Activated T-cell treated with anti-CD3 and anti-CD28 coated beads, Interleukin-2, amount 50 U/mL, for 24 hours (primary cell): ENCODE results near the gene COX4I1.

Source experiments
- DNase-seq: peaks from one replicate; pipeline ENCODE4 v3.0.0-alpha.2; 2020
- H3K27ac Mint-ChIP-seq: 2 replicates; pipeline ENCODE4 v1.8.0; 2020; ENCODE audit warnings: mild to moderate bottlenecking, mixed read lengths
- H3K27me3 Mint-ChIP-seq: 2 replicates; pipeline ENCODE4 v1.8.0; 2020; ENCODE audit warnings: mixed read lengths
- H3K36me3 Mint-ChIP-seq: 2 replicates; pipeline ENCODE4 v1.8.0; 2020; ENCODE audit warnings: low read depth, mixed read lengths
- H3K4me1 Mint-ChIP-seq: 2 replicates; pipeline ENCODE4 v1.8.0; 2020; ENCODE audit warnings: low read depth, mixed read lengths
- H3K4me3 Mint-ChIP-seq: 2 replicates; pipeline ENCODE4 v1.8.0; 2020; ENCODE audit warnings: mild to moderate bottlenecking, moderate library complexity, mixed read lengths
- H3K9me3 Mint-ChIP-seq: 2 replicates; pipeline ENCODE4 v1.8.0; 2020; ENCODE audit warnings: mixed read lengths

COX4I1 gene

GRCh38 chr16:85781156-85781555 is 18.3 kb upstream of the COX4I1 start:
- peaks cover 11% of the 10 kb centered on the region for H3K4me1 Mint-ChIP-seq
- DNase-seq, result no peak
- no peaks in the 10 kb centered on the region for H3K27me3 Mint-ChIP-seq
- no peak overlapping the region for H3K27ac Mint-ChIP-seq
- H3K4me3 Mint-ChIP-seq, result no peak overlapping the region
- peaks cover 91% of the 10 kb centered on the region for H3K36me3 Mint-ChIP-seq
- no peaks in the 10 kb centered on the region for H3K9me3 Mint-ChIP-seq

DNA sequence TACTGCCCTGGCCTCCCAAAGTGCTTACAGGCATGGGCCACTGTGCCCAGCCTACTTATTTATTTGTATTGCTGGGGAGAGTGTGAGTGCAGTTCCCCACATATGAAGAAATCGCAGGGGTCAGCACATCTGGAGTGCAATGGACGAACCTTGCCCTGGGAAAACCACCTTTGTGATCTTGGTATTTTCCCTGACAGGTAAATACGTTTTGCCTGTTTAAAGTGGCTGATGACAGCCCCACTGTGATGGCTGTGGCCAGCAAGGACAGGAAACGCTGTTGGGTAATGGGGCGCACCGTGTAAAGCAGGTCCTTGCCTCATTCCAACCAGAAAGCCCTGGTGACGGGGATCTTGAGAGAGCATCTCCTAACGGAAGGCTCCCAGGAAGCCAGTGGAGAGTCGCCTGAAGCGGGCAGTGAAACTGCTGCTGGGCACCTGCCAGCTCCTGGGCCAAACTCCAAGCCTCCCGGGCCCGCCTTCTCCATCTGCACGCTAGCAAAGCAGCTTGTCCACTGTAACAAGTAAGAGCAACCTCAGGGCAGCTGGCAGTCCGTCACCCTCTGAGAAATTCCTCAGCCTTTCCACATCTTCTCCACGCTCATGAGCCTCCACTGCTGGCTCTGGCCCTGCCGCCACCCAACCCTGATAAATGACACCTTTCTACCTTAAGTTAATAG is 17.7 kb upstream of the COX4I1 start:
- H3K9me3 Mint-ChIP-seq, result no peaks in the 10 kb centered on the region
- H3K4me1 Mint-ChIP-seq, result peaks cover 11% of the 10 kb centered on the region
- DNase-seq, result no peak
- H3K36me3 Mint-ChIP-seq, result peaks cover 91% of the 10 kb centered on the region
- H3K4me3 Mint-ChIP-seq, result no peak overlapping the region
- H3K27me3 Mint-ChIP-seq, result no peaks in the 10 kb centered on the region
- no peak overlapping the region for H3K27ac Mint-ChIP-seq

DNA sequence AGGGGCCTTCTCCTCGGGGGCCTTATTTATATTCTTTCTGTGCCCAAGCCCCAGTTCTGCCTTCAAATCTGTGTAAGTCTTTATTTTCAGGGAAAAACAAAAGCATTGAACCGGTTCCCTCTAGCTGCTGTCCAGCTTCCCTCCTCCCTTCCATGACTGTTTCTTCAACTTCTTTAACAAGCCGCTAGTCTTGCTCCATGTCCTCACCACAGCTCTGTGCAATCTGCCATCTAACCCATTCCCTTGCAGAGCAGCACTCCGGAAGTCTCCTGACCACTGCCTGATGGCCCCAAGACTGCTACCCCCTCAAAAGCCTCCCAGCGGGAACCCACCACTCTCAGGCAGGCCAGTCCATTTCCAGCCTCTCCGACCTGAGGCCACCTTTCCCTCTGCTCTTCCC is 17.0 kb upstream of the COX4I1 start:
- DNase-seq, result no peak
- no peak overlapping the region for H3K27ac Mint-ChIP-seq
- peaks cover 92% of the 10 kb centered on the region for H3K36me3 Mint-ChIP-seq

GRCh38 chr16:85783441-85783840 is 16.1 kb upstream of the COX4I1 start:
- Mint-ChIP-seq H3K27ac (peak overlapping the region; percentile 42), H3K9me3 (no peaks in the 10 kb centered on the region), H3K27me3 (no peaks in the 10 kb centered on the region), H3K4me1 (peaks cover 11% of the 10 kb centered on the region), H3K4me3 (no peak overlapping the region), H3K36me3 (peaks cover 92% of the 10 kb centered on the region)
- DNase-seq, result no peak

More for the DNA sequence above, 17.0 kb upstream of the COX4I1 start:
- Mint-ChIP-seq H3K4me3 (no peak overlapping the region), H3K4me1 (peaks cover 11% of the 10 kb centered on the region), H3K27me3 (no peaks in the 10 kb centered on the region), H3K9me3 (no peaks in the 10 kb centered on the region)

GRCh38 chr16:85784813-85785212 is 14.7 kb upstream of the COX4I1 start:
- Mint-ChIP-seq H3K4me1 (peaks cover 6% of the 10 kb centered on the region), H3K27me3 (no peaks in the 10 kb centered on the region), H3K27ac (no peak overlapping the region), H3K4me3 (no peak overlapping the region), H3K36me3 (peaks cover 90% of the 10 kb centered on the region), H3K9me3 (no peaks in the 10 kb centered on the region)
- DNase-seq, result no peak

GRCh38 chr16:85785927-85786326 is 13.6 kb upstream of the COX4I1 start:
- no peak overlapping the region for H3K4me3 Mint-ChIP-seq
- H3K9me3 Mint-ChIP-seq, result no peaks in the 10 kb centered on the region
- no peak for DNase-seq
- H3K27me3 Mint-ChIP-seq, result no peaks in the 10 kb centered on the region
- peaks cover 90% of the 10 kb centered on the region for H3K36me3 Mint-ChIP-seq
- no peak overlapping the region for H3K27ac Mint-ChIP-seq
- H3K4me1 Mint-ChIP-seq, result peaks cover 16% of the 10 kb centered on the region

DNA sequence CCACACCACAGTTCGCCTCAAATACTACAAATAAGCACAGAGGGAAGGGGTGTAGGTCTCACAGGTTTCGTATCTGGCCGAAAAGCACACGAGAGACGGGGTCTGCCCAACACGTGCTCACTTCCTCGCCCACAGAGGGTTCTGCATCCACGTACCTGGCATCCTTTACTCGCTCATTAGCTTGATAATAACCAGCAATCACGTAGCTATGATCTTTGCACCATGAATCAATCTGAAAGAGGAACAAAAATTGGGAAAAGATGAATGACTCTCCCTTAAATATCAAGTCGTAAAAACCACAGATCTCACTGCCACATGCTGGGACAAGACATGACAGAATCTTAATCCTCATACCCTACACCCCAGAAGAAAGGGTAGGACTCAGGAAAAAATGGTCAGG is 10.7 kb upstream of the COX4I1 start:
- H3K4me1 Mint-ChIP-seq, result peaks cover 31% of the 10 kb centered on the region
- H3K27ac Mint-ChIP-seq, result no peak overlapping the region

DNA sequence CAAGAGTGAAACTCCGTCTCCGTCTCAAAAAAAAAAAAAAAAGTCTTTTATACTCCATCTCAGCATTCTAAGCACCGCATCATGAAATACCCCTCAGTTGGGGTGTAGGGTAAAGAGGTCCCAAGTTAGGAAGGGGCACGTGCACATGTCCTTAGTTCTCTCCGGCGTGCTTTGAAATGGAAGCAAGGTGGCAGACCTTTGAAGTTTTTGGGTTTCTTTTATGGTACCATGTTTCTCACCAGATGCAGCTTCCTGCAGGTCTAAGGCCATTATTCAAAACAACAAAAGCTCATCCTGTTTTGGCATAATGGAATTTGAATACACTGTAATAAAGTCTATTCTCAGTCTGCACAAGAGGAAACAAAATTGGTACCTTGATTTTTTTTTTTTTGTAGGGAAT is 9.7 kb upstream of the COX4I1 start:
- Mint-ChIP-seq H3K9me3 (no peaks in the 10 kb centered on the region), H3K4me1 (peaks cover 36% of the 10 kb centered on the region), H3K36me3 (peaks cover 94% of the 10 kb centered on the region), H3K27ac (peak overlapping the region; percentile 17), H3K27me3 (no peaks in the 10 kb centered on the region), H3K4me3 (no peak overlapping the region)
- no peak for DNase-seq

More for the DNA sequence above, 10.7 kb upstream of the COX4I1 start:
- Mint-ChIP-seq H3K4me3 (no peak overlapping the region), H3K9me3 (no peaks in the 10 kb centered on the region), H3K27me3 (no peaks in the 10 kb centered on the region), H3K36me3 (peaks cover 91% of the 10 kb centered on the region)
- no peak for DNase-seq

DNA sequence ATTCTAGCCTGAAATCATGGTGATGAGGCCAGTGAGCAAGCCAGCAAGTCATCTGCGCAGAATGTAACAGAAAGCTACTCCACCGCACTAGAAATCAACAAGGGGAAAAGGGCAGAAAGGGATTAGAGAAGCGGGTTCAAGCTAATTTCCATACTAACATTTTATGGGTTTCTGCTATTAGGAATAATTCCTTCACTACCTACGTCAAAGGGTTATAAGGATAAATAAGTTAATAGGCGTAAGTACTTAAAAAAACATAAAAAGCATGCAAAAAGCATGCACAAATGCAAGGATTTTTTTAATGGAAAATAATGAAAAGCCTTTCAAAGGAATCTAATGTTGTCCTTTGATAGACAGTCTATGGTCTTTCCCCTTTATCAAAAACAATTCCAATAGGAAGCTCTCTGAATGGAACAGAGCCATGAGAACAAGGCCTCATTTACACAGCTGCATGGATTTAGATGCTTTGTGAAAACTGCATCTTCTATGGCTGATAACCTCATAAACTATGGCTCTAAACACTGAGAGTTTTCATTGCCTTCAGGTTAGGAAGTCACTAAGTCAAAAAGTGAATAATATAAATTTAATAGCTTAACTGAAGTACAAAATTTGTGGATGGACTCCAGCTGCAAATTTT is 5.7 kb upstream of the COX4I1 start:
- Mint-ChIP-seq H3K27ac (no peak overlapping the region), H3K9me3 (no peaks in the 10 kb centered on the region), H3K27me3 (no peaks in the 10 kb centered on the region), H3K36me3 (peaks cover 94% of the 10 kb centered on the region), H3K4me3 (no peak overlapping the region), H3K4me1 (peaks cover 68% of the 10 kb centered on the region)
- no peak for DNase-seq

GRCh38 chr16:85794696-85795095 is 4.8 kb upstream of the COX4I1 start:
- H3K4me1 Mint-ChIP-seq, result peaks cover 64% of the 10 kb centered on the region
- H3K36me3 Mint-ChIP-seq, result peaks cover 89% of the 10 kb centered on the region

GRCh38 chr16:85796152-85796551 is 3.3 kb upstream of the COX4I1 start:
- no peak overlapping the region for H3K4me3 Mint-ChIP-seq
- H3K27ac Mint-ChIP-seq, result peak overlapping the region; percentile 16
- H3K9me3 Mint-ChIP-seq, result no peaks in the 10 kb centered on the region
- no peak for DNase-seq
- H3K27me3 Mint-ChIP-seq, result no peaks in the 10 kb centered on the region
- H3K4me1 Mint-ChIP-seq, result peaks cover 62% of the 10 kb centered on the region
- H3K36me3 Mint-ChIP-seq, result peaks cover 89% of the 10 kb centered on the region

More at GRCh38 chr16:85794696-85795095, 4.8 kb upstream of the COX4I1 start:
- Mint-ChIP-seq H3K4me3 (no peak overlapping the region), H3K9me3 (no peaks in the 10 kb centered on the region), H3K27me3 (no peaks in the 10 kb centered on the region), H3K27ac (peak overlapping the region; percentile 31)
- DNase-seq, result no peak

GRCh38 chr16:85796599-85796998 is 2.9 kb upstream of the COX4I1 start:
- peaks cover 89% of the 10 kb centered on the region for H3K36me3 Mint-ChIP-seq
- peak overlapping the region; percentile 89 for H3K4me3 Mint-ChIP-seq
- H3K4me1 Mint-ChIP-seq, result peaks cover 63% of the 10 kb centered on the region
- DNase-seq, result no peak
- peak overlapping the region; percentile 16 for H3K27ac Mint-ChIP-seq
- no peaks in the 10 kb centered on the region for H3K27me3 Mint-ChIP-seq
- H3K9me3 Mint-ChIP-seq, result no peaks in the 10 kb centered on the region

- no peak for DNase-seq
- no peaks in the 10 kb centered on the region for H3K27me3 Mint-ChIP-seq
- H3K4me3 Mint-ChIP-seq, result peak overlapping the region; percentile 89
- H3K27ac Mint-ChIP-seq, result peak overlapping the region; percentile 88
- H3K4me1 Mint-ChIP-seq, result peaks cover 67% of the 10 kb centered on the region
- H3K9me3 Mint-ChIP-seq, result no peaks in the 10 kb centered on the region
- peaks cover 89% of the 10 kb centered on the region for H3K36me3 Mint-ChIP-seq
Observed at GRCh38 chr16:85798283-85798776, 1.2 kb upstream of the COX4I1 start.

DNA sequence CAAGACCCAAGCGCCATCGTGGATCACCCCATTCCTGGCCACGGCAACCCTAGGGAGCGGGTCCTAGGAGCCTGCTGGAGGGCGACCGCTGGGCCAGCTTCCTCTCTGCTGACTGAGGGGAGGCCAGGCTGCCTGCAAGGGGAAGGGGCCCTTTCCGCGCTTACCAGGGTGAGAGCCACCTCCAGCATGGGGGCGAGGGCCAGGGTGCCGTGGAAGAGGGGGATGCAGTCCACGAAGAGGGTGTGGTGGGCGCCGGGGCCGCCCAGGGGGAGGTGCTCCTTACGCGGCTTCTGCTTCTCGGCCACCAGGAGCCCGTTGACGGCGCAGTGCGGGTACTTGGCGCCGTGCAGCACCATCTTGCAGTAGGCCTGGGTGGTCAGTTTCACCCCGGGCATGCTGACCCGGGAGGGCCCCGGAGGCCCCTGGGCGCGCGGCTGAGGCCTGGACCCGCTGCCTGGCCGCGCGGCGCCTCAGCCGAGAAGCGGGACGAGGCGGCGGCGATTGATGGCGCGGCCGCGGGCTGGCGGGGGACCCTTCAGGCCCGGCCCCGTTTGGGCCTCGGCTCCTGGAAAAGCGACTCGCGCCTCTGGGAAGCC is 496 bp upstream of the COX4I1 start:
- Mint-ChIP-seq H3K9me3 (no peaks in the 10 kb centered on the region), H3K27ac (peak overlapping the region; percentile 91), H3K27me3 (no peaks in the 10 kb centered on the region), H3K36me3 (peaks cover 89% of the 10 kb centered on the region), H3K4me3 (peak overlapping the region; percentile 89), H3K4me1 (peaks cover 72% of the 10 kb centered on the region)
- no peak for DNase-seq

DNA sequence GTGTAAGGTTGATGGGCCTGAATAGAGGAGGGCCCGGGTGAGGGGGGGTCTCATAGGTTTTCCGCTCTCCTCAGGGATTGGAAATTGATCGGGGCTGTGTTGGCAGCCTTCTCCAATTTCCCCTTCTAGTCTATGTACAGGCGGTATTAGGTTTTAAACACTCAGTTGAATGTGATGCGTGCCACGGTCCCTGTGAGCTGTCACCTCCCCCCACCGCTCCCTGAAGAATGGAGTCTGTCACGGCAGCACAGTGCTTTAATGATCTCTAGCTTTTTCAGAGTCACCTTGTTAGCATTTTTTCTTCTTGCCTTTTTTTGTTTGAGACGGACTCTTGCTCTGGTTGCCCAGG is 800 bp downstream of the COX4I1 start:
- H3K9me3 Mint-ChIP-seq, result no peaks in the 10 kb centered on the region
- H3K27ac Mint-ChIP-seq, result peak overlapping the region; percentile 92
- no peak for DNase-seq
- peaks cover 89% of the 10 kb centered on the region for H3K36me3 Mint-ChIP-seq
- peak overlapping the region; percentile 89 for H3K4me3 Mint-ChIP-seq
- H3K4me1 Mint-ChIP-seq, result peaks cover 63% of the 10 kb centered on the region
- H3K27me3 Mint-ChIP-seq, result no peaks in the 10 kb centered on the region
